ENCODE data around the gene RETN.
A peak's percentile ranks its signal among the peaks of the same experiment; 100 is the strongest.

RETN gene

GRCh38 chr19:7629347-7630054, 39.3 kb upstream of the RETN start, which contains the start of the genes PET100 and XAB2:
TSS of gene PET100 (plus strand) at chr19:7629793. CDS start at chr19:7629834, 41 bp downstream.
TSS of gene XAB2 (minus strand) at chr19:7629545. CDS start at chr19:7629527, 18 bp downstream.
- Histone ChIP-seq H3K4me3 (peak within 1 kb of the TSS; percentile 86 to 90), H3K36me3 (peaks cover 16 to 52% (median 21%) of the 10 kb centered on the region in 3 donors), H3K4me1 (peaks cover 3 to 41% (median 29%) of the 10 kb centered on the region in 4 donors), H3K27me3 (no peaks in the 10 kb centered on the region), H3K9me3 (no peaks in the 10 kb centered on the region), H3K27ac (peak within 1 kb of the TSS; percentile 82 to 89)
- TF ChIP-seq CTCF (IDR thresholded peaks at IDR 0.05) = no peak
- intact Hi-C loops (cut with DNase I; ENCODE audit: low total_unique reads) = no loop called here
- DNase-seq = peak; percentile 98 to 99

- Histone ChIP-seq H3K4me3 (no peak overlapping the region), H3K36me3 (peaks cover 0 to 31% (median 7%) of the 10 kb centered on the region in 3 donors), H3K27me3 (peaks cover 0 to 16% of the 10 kb centered on the region in 2 donors), H3K4me1 (peaks cover 3 to 47% (median 29%) of the 10 kb centered on the region in 4 donors), H3K9me3 (no peaks in the 10 kb centered on the region), H3K27ac (no peak overlapping the region)
- intact Hi-C loops (cut with DNase I; ENCODE audit: low total_unique reads) = no loop called here
- no peak for TF ChIP-seq CTCF (IDR thresholded peaks at IDR 0.05)
- DNase-seq = no peak
These were observed 37.3 kb upstream of the RETN start for GRCh38 chr19:7631577-7631976.

GRCh38 chr19:7632340-7633203, 36.3 kb upstream of the RETN start:
- no peak overlapping the region for H3K4me3 ChIP-seq
- H3K9me3 ChIP-seq = no peaks in the 10 kb centered on the region
- intact Hi-C loops (cut with DNase I; ENCODE audit: low total_unique reads) = no loop called here
- no peak overlapping the region for H3K27ac ChIP-seq
- no peak for DNase-seq
- peaks cover 0 to 23% (median under 1%) of the 10 kb centered on the region in 3 donors for H3K36me3 ChIP-seq
- no peak for TF ChIP-seq CTCF (IDR thresholded peaks at IDR 0.05)
- peaks cover 0 to 26% of the 10 kb centered on the region in 2 donors for H3K27me3 ChIP-seq
- peaks cover 3 to 46% (median 27%) of the 10 kb centered on the region in 4 donors for H3K4me1 ChIP-seq

GRCh38 chr19:7633698-7634097, 35.2 kb upstream of the RETN start, which contains the start of gene PCP2:
TSS of gene PCP2 (minus strand) at chr19:7633719. CDS start at chr19:7633457, 262 bp downstream.
- peaks cover 0 to 37% of the 10 kb centered on the region in 2 donors for H3K27me3 ChIP-seq
- H3K4me1 ChIP-seq = peaks cover under 1 to 34% (median 16%) of the 10 kb centered on the region in 4 donors
- no peak within 1 kb of the TSS for H3K27ac ChIP-seq
- no peak within 1 kb of the TSS for H3K4me3 ChIP-seq
- no peak for DNase-seq
- intact Hi-C loops (cut with DNase I; ENCODE audit: low total_unique reads) = no loop called here
- TF ChIP-seq CTCF (IDR thresholded peaks at IDR 0.05) = no peak
- no peaks in the 10 kb centered on the region for H3K9me3 ChIP-seq
- H3K36me3 ChIP-seq = peaks cover 0 to 18% (median 0%) of the 10 kb centered on the region in 3 donors

GRCh38 chr19:7635670-7636069, 33.2 kb upstream of the RETN start:
- Histone ChIP-seq H3K27me3 (peaks cover 0 to 42% of the 10 kb centered on the region in 2 donors), H3K4me3 (no peak overlapping the region)

More at GRCh38 chr19:7635670-7636069, 33.2 kb upstream of the RETN start:
- no peak overlapping the region for H3K27ac ChIP-seq
- DNase-seq = no peak
- TF ChIP-seq CTCF (IDR thresholded peaks at IDR 0.05) = no peak
- peaks cover 0 to 23% (median 7%) of the 10 kb centered on the region in 4 donors for H3K4me1 ChIP-seq
- peaks cover 0 to 18% (median 0%) of the 10 kb centered on the region in 3 donors for H3K36me3 ChIP-seq
- H3K9me3 ChIP-seq = no peaks in the 10 kb centered on the region
- intact Hi-C loops (cut with DNase I; ENCODE audit: low total_unique reads) = no loop called here
